GM18511 (cell line): ENCODE results near the gene ATP1A1.

Experiments
- ATAC-seq: cut with Tn5 transposase; IDR thresholded peaks from one replicate; pipeline ENCODE4 v1.9.1; 2021; ENCODE audit warnings: mild to moderate bottlenecking, moderate library complexity; ENCODE audit not compliant: unreplicated experiment

Gene ATP1A1

GRCh38 chr1:116433275-116434257 lies 60.5 kb downstream of the ATP1A1 start:
- no peak for ATAC-seq

- ATAC-seq, result no peak
Measured at GRCh38 chr1:116434849-116435248, 61.8 kb downstream of the ATP1A1 start.

DNA sequence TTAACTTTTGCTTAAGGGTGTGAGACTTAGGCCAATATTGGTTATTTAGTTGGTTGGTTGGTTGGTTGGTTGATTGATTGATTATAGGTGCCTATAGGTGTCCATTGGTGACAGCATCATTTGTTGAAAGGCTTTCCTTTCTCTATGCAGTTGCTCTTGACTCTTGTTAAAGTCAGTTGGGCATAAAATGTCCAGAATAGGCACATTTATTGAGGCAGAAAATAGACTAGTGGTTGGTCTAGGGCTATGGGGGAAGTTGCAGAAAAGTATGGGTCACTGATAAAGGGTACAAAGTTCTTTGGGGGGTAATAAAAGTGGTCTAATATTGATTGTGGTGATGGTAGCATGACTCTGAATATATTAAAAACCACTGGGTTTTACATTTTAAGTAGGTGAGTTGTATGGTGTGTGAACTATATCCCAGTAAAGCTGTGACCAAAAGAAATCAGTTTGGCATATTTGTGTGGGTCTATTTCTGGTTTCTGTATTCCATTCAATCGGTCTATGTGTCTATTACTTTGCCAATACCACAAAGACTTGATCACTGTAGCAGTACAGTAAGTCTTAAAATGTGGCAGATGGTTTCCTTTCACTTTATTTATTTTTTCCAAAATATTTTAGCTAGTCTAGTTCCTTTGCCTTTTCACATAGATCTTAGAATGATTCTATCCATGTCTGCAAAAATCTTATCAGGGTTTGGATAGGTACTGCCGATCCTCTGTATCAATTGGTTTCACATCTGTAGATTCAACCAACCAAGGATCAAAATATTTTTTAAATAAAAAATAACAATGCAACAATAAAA lies 63.0 kb downstream of the ATP1A1 start:
- ATAC-seq, result no peak

GRCh38 chr1:116436611-116436970 lies 63.5 kb downstream of the ATP1A1 start:
- no peak for ATAC-seq

DNA sequence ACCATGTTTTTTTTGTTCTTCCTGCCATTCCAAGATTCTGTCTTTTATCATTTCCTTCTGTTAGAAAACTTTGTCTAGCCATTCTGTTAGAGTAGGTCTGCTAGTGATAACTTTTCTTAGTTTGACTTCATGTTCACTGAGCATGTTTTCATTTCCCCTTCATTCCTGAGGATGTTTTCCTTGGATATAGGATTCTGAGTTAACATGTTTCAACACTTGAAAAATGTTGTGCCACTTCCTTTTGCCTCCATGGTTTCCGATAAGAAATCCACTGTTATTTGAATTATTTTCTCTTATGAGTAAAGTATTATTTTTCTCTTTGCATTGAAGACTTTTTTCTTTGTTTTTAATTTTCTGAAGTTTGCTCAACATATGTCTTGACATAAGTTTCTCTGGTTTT lies 66.7 kb downstream of the ATP1A1 start:
- no peak for ATAC-seq

GRCh38 chr1:116440731-116441130 lies 67.7 kb downstream of the ATP1A1 start:
- no peak for ATAC-seq

DNA sequence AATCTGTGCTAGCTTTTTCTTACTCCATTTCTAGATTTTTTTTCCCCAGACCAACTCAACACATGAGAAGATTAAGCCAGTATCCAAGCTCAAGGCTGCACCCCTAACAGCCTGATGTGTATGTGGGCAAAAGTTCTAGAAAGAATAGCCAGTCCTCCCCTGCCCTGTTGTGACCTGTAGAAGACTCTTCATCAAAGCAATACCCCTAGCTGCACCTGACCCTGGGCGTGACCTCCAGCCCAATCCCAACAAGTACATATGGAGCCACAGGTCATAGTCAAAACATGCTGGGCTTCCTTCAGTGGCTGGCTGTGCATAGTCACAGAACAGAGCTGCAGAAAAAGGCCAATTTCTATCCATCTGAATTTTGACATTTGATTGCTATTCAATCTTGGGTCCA lies 72.5 kb downstream of the ATP1A1 start:
- ATAC-seq, result no peak

- ATAC-seq, result no peak
Measured at GRCh38 chr1:116446686-116447085, 73.6 kb downstream of the ATP1A1 start.

GRCh38 chr1:116448785-116449385 lies 75.8 kb downstream of the ATP1A1 start:
- no peak for ATAC-seq

DNA sequence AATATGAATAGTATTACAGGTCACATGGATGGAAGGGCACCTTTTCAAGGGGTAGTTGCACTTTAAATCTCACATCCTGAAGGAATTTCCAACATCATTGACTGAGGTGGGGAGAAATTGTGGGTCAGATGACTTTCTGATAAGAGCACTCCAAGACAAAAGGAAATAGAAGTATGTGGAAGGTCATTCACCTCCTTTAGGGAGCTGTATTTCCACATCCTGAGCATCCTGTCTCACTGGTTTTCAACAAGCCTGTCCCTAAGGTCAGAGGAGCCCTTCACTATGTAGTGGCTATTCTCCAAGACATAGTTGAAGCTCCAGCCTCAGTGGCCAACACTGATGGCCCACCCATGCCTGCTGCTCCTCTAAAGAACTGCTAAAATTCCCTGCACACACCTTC lies 76.5 kb downstream of the ATP1A1 start:
- ATAC-seq, result no peak

- no peak for ATAC-seq
Measured at GRCh38 chr1:116451702-116452101, 78.7 kb downstream of the ATP1A1 start.

DNA sequence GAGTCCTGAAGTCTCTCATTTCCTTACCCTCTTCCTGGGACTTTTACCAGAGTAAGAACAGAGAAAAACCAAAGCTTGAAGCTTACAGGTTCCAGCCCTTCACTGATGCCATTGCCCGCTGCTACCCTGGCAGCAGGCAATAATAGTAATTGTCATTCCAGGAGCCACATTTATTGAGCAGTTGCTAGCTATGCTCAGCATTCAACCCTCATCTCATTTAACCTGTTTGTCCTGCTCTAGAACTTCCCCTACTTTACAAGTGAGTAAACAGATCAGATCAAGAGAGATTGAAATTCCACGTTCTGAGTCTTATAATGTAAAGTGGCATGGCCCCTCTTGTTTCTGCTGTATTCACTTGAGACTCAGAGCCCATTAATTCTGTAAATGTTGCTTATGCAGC lies 80.4 kb downstream of the ATP1A1 start:
- ATAC-seq, result no peak

DNA sequence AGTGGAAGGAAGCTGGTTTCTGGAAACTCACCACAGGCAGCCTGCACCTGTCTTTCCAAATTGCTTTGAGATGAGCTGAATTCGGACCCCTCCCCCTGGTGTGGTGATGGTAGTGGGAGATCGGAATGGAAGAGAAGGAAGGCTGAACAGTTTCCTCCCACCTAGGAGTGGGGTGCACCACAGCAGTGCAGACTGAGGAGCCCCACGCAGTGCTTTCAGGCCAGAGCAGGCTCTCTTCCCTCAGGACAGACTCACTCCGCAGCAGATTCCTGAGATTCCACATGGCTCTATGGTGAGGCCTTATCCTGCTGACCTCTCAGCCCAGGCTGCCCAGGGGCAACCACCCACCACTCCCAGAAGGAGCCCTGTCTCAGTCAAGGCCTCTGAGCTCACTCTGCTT lies 80.9 kb downstream of the ATP1A1 start:
- no peak for ATAC-seq
